K562 (cell line): Measurements from ENCODE around the gene TMEM120B. TPM values are rescaled to one million over a fixed set of nuclear protein-coding genes. Genes with fewer than 3 reads are reported as not detected.
A peak's percentile ranks its signal among the peaks of the same experiment; 100 is the strongest.

Experiments
- BRCA1 ChIP-seq, 2 experiments: fragments of 450-650 bp in 1 of 2; sonication (generic) in 1 of 2; formaldehyde crosslinking in 1 of 2; IDR thresholded peaks; 2 replicates each; pipeline versions ENCODE4 v1.5.0 to v1.6.1; 2017 to 2020; ENCODE audit warnings: mild to moderate bottlenecking in 1 of 2, missing genetic modification reagents in 1 of 2
- COPS2 ChIP-seq: fragments of 450-650 bp; conservative IDR thresholded peaks from 2 replicates; pipeline ENCODE4 v1.6.1; 2016; ENCODE audit warnings: mild to moderate bottlenecking, moderate library complexity
- ESRRB ChIP-seq: fragments of 250-450 bp; sonication (Bioruptor Pico); IDR thresholded peaks from 2 replicates; pipeline ENCODE4 v1.5.0; 2020; ENCODE audit warnings: mild to moderate bottlenecking, moderate library complexity, borderline replicate concordance
- EZH2 ChIP-seq: IDR thresholded peaks from 2 replicates; pipeline ENCODE4 v1.6.1; 2012; ENCODE audit warnings: low read depth, mild to moderate bottlenecking, inconsistent platforms, low read length, borderline replicate concordance
- FOXA3 ChIP-seq, 2 experiments: fragments of 450-650 bp in 1 of 2; sonication (generic) in 1 of 2; formaldehyde crosslinking; IDR thresholded peaks in 1 of 2; conservative IDR thresholded peaks in 1 of 2; 2 replicates each; pipeline versions ENCODE4 v1.4.0 to v1.8.0; 2020 to 2022; ENCODE audit warnings: mild to moderate bottlenecking in 2 of 2, missing genetic modification reagents in 1 of 2
- GATA2 ChIP-seq: sonication (generic); formaldehyde crosslinking; IDR thresholded peaks from 2 replicates; pipeline ENCODE4 v1.4.0; 2020; ENCODE audit warnings: mild to moderate bottlenecking, missing genetic modification reagents
- MIER1 ChIP-seq: fragments of 450-650 bp; IDR thresholded peaks from 2 replicates; pipeline ENCODE4 v1.6.1; 2016; ENCODE audit warnings: antibody characterized with exemption, mild to moderate bottlenecking, low read depth
- POLR2A ChIP-seq: fragments of 450-650 bp; conservative IDR thresholded peaks from 2 replicates; pipeline ENCODE4 v1.6.1; 2016
- POLR3A ChIP-seq: IDR thresholded peaks from 2 replicates; pipeline ENCODE4 v1.6.1; 2011; ENCODE audit warnings: borderline replicate concordance, mild to moderate bottlenecking, moderate library complexity; ENCODE audit not compliant: insufficient read length, insufficient read depth; ENCODE audit errors: extremely low read depth
- RUNX1 ChIP-seq: sonication (generic); IDR thresholded peaks from 2 replicates; pipeline ENCODE4 v1.6.1; 2016; ENCODE audit warnings: antibody characterized with exemption, low read depth
- SLC30A9 ChIP-seq: fragments of 250-450 bp; sonication (Bioruptor Pico); IDR thresholded peaks from 2 replicates; pipeline ENCODE4 v1.8.0; 2022; ENCODE audit warnings: mild to moderate bottlenecking, moderate library complexity
- SMARCA5 ChIP-seq: fragments of 450-650 bp; IDR thresholded peaks from 2 replicates; pipeline ENCODE4 v1.6.1; 2016
- SMARCC2 ChIP-seq: fragments of 450-650 bp; IDR thresholded peaks from 2 replicates; pipeline ENCODE4 v1.6.1; 2017; ENCODE audit warnings: antibody characterized with exemption, moderate library complexity, mild to moderate bottlenecking, low read depth
- SRF ChIP-seq, 2 experiments: fragments of 250-450, 450-650 bp in 1 of 2; sonication (Bioruptor Pico) in 1 of 2; sonication (generic) in 1 of 2; formaldehyde crosslinking; IDR thresholded peaks; 2 replicates each; pipeline versions ENCODE4 v1.5.0 to v1.5.1; 2020 to 2022; ENCODE audit warnings: mild to moderate bottlenecking in 1 of 2, missing genetic modification reagents in 1 of 2
- XRCC5 ChIP-seq: fragments of 200-400 bp; formaldehyde crosslinking; IDR thresholded peaks from 2 replicates; pipeline ENCODE4 v1.6.1; 2017; ENCODE audit warnings: low read depth, mild to moderate bottlenecking, low read length
- ZBED1 ChIP-seq: IDR thresholded peaks from 2 replicates; pipeline ENCODE4 v1.6.1; 2014
- polyA plus RNA-seq, 8 experiments: library from polyadenylated mRNA; depleted of rRNA in 4 of 8; stranded (reverse) in 5 of 8; unstranded in 3 of 8; fragments of >200 nt; fragmentation: Nextera tagmentation in 2 of 8; fragmentation: Illumina TruSeq in 1 of 8; extraction: Ambion mirVana in 2 of 8; extraction: Trizol in 1 of 8; gene quantifications; 2 replicates each; pipeline versions ENCODE4 v1.2.1 to v1.2.3, GENCODE V29; 2011 to 2014; ENCODE audit warnings: inconsistent platforms in 1 of 8, missing spikeins in 1 of 8
- total RNA-seq, 7 experiments: library from RNA; depleted of rRNA in 6 of 7; stranded (reverse); fragments of >200 nt in 6 of 7; fragmentation: Illumina TruSeq in 2 of 7; extraction: Trizol in 2 of 7; gene quantifications; 2 replicates each; pipeline versions ENCODE4 v1.2.1 to v1.2.3, GENCODE V29; 2011 to 2021; ENCODE audit warnings: low replicate concordance in 1 of 7
- TF ChIP-seq, protein P1 (sequence below), 2 experiments: fragments of 450-650 bp in 1 of 2; sonication (generic) in 1 of 2; formaldehyde crosslinking in 1 of 2; IDR thresholded peaks in 1 of 2; conservative IDR thresholded peaks in 1 of 2; 2 replicates each; pipeline versions ENCODE4 v1.6.1 to v1.8.1; 2016 to 2023; ENCODE audit warnings: mild to moderate bottlenecking in 2 of 2, moderate library complexity in 2 of 2, inconsistent platforms in 1 of 2, missing genetic modification reagents in 1 of 2
- TF ChIP-seq, protein P2 (sequence below), 2 experiments: fragments of 450-650 bp; formaldehyde crosslinking in 1 of 2; IDR thresholded peaks; 2 replicates each; pipeline versions ENCODE4 v1.4.0 to v1.6.1; 2014 to 2020; ENCODE audit warnings: mild to moderate bottlenecking in 2 of 2, borderline replicate concordance in 1 of 2, low read depth in 1 of 2

TMEM120B gene
- total and polyA plus RNA-seq, 9 of the 15 experiments (the other 6 are each of a cell fraction or from before 2014, with no cell fraction given), result 1.7 to 18.6 (median 7.4) TPM

DNA sequence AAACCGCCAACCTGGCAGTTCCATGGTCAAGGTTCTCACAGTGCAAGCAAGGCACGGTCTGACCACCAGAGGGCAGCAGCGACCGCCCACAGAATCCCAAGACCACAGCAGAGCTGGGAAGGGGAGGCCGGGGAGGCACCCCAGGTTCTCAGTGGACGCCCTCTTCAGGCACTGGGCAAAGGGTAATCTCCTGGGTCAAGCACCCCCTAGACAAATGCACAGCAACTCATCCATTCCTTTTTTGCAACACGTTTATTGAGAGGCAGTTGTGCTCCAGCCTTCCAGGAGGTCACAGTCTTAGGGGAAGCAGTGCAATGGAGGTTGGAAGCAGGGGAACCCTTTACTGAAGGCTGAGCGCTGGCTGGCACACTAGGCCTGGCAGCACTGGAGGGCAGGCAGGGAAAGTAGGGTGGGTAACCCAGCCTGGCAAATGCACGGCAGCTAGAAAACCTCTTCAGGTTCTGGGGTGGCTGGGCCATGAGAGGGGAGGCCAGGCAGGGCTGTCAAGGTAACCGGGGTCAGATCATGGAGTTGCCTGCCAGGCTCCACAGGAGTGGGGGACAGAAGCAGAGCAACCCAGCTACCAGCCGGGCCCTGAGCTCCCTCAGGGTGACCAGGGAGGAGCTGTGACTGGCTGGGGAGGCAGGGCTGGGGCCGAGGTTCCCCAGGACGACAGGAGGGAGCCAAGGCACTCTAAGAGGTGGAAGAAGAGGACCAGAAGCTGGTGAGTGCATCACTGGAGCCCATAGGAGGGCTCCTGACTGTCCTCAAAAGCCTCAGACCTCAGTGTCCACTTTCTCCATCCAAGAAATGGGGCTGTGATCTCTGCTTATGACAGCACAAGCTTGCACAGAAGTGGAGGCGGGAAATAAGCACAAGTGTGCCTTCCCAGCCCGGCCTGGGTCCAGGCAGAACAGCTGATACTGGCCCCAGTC, 82.7 kb downstream of the TMEM120B start (continued):
- TF ChIP-seq, protein P1, sequence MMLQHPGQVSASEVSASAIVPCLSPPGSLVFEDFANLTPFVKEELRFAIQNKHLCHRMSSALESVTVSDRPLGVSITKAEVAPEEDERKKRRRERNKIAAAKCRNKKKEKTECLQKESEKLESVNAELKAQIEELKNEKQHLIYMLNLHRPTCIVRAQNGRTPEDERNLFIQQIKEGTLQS (IDR thresholded peaks at IDR 0.05), result no peak
- TF ChIP-seq, protein P1 (CRISPR knock-in tag; conservative IDR thresholded peaks at IDR 0.05), result 0 out of 2 replicates have a peak, but pooled peaks have one; percentile 2
- TF ChIP-seq, protein P2, sequence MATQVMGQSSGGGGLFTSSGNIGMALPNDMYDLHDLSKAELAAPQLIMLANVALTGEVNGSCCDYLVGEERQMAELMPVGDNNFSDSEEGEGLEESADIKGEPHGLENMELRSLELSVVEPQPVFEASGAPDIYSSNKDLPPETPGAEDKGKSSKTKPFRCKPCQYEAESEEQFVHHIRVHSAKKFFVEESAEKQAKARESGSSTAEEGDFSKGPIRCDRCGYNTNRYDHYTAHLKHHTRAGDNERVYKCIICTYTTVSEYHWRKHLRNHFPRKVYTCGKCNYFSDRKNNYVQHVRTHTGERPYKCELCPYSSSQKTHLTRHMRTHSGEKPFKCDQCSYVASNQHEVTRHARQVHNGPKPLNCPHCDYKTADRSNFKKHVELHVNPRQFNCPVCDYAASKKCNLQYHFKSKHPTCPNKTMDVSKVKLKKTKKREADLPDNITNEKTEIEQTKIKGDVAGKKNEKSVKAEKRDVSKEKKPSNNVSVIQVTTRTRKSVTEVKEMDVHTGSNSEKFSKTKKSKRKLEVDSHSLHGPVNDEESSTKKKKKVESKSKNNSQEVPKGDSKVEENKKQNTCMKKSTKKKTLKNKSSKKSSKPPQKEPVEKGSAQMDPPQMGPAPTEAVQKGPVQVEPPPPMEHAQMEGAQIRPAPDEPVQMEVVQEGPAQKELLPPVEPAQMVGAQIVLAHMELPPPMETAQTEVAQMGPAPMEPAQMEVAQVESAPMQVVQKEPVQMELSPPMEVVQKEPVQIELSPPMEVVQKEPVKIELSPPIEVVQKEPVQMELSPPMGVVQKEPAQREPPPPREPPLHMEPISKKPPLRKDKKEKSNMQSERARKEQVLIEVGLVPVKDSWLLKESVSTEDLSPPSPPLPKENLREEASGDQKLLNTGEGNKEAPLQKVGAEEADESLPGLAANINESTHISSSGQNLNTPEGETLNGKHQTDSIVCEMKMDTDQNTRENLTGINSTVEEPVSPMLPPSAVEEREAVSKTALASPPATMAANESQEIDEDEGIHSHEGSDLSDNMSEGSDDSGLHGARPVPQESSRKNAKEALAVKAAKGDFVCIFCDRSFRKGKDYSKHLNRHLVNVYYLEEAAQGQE (IDR thresholded peaks at IDR 0.05; ENCODE audit: borderline replicate concordance), result peak; percentile 92
- TF ChIP-seq, protein P2 (CRISPR knock-in tag; IDR thresholded peaks at IDR 0.05; ENCODE audit: low read depth), result no peak
- TF ChIP-seq XRCC5, result 0 out of 2 replicates have a peak, but pooled peaks have one; percentile 71
- peak; percentile 42; the same call in 1 of the 2 replicates for TF ChIP-seq ESRRB (CRISPR knock-in tag)
- TF ChIP-seq SMARCA5, result peak; percentile 41; the same call in 1 of the 2 replicates
- TF ChIP-seq FOXA3 (CRISPR knock-in tag; conservative IDR thresholded peaks at IDR 0.05 in 1 of 2, IDR thresholded peaks at IDR 0.05 in 1 of 2), result no peak; a peak in 1 of 4 replicates
- 0 out of 4 replicates have a peak, but pooled peaks of 1 of the 2 experiments have one; percentile 42 for TF ChIP-seq SRF (CRISPR knock-in tag; IDR thresholded peaks at IDR 0.05)
- TF ChIP-seq SMARCC2, result no peak
- TF ChIP-seq SLC30A9 (CRISPR knock-in tag), result no peak
- TF ChIP-seq COPS2, result no peak
- TF ChIP-seq POLR2A, result peak; percentile 49; the same call in 1 of the 2 replicates
- TF ChIP-seq EZH2, result no peak
- TF ChIP-seq RUNX1, result no peak
- no peak for TF ChIP-seq BRCA1 (IDR thresholded peaks at IDR 0.05)
- no peak for TF ChIP-seq BRCA1 (CRISPR knock-in tag; IDR thresholded peaks at IDR 0.05)
- TF ChIP-seq POLR3A, result no peak
- TF ChIP-seq GATA2, result no peak
- TF ChIP-seq MIER1, result no peak
- TF ChIP-seq ZBED1, result 0 out of 2 replicates have a peak, but pooled peaks have one; percentile 62
